BLaER1 treated with 17β-estradiol and CSF1 and Interleukin-3, amounts not matched to agents 10 nM and 100 nM (cell line): Measurements from ENCODE around the gene NUAK1.

Experiments
- H3K27ac ChIP-seq, 11 experiments: shearing (Covaris generic); formaldehyde crosslinking; 2 replicates each; pipeline ENCODE4 v1.8.1; 2022
- H3K27me3 ChIP-seq, 11 experiments: shearing (Covaris generic); formaldehyde crosslinking; 2 replicates each; pipeline ENCODE4 v1.8.1; 2022
- H3K36me3 ChIP-seq, 11 experiments: shearing (Covaris generic); formaldehyde crosslinking; 2 replicates each; pipeline ENCODE4 v1.8.1; 2022
- H3K4me1 ChIP-seq, 10 experiments: shearing (Covaris generic); formaldehyde crosslinking; 2 replicates each; pipeline ENCODE4 v1.8.1; 2022
- H3K4me2 ChIP-seq, 11 experiments: shearing (Covaris generic); formaldehyde crosslinking; 2 replicates each; pipeline ENCODE4 v1.8.1; 2022
- H3K4me3 ChIP-seq, 10 experiments: shearing (Covaris generic); formaldehyde crosslinking; 2 replicates each; pipeline ENCODE4 v1.8.1; 2022
- H3K9ac ChIP-seq, 11 experiments: shearing (Covaris generic); formaldehyde crosslinking; 2 replicates each; pipeline ENCODE4 v1.8.1; 2022
- H3K9me3 ChIP-seq, 11 experiments: shearing (Covaris generic); formaldehyde crosslinking; replicated peaks in 1 of 11; 2 replicates each; pipeline ENCODE4 v1.8.1; 2022
- H4K20me1 ChIP-seq, 11 experiments: shearing (Covaris generic); formaldehyde crosslinking; 2 replicates each; pipeline ENCODE4 v1.8.1; 2022
- Cebpa-rat ChIP-seq, 11 experiments: shearing (Covaris generic); IDR thresholded peaks; 2 replicates each; pipeline ENCODE4 v1.8.1; 2022

NUAK1 gene

GRCh38 chr12:106127338-106128126, 11.2 kb downstream of the NUAK1 start:
- no peaks in the 10 kb centered on the region for H3K36me3 ChIP-seq
- peaks cover 0 to 4% (median 0%) of the 10 kb centered on the region in 10 experiments; a peak in 1 of 20 replicates for H3K4me1 ChIP-seq
- H3K9ac ChIP-seq = no peak overlapping the region
- H3K27me3 ChIP-seq = no peaks in the 10 kb centered on the region
- H4K20me1 ChIP-seq = no peaks in the 10 kb centered on the region
- H3K9me3 ChIP-seq = no peaks in the 10 kb centered on the region
- no peak overlapping the region for H3K4me2 ChIP-seq
- H3K4me3 ChIP-seq = no peak overlapping the region
- no peak for TF ChIP-seq Cebpa-rat (IDR thresholded peaks at IDR 0.05)
- no peak overlapping the region for H3K27ac ChIP-seq

GRCh38 chr12:106126441-106127337, 12.1 kb downstream of the NUAK1 start:
- no peaks in the 10 kb centered on the region for H3K27me3 ChIP-seq
- peaks cover 0 to 4% (median 0%) of the 10 kb centered on the region in 10 experiments; a peak in 1 of 20 replicates for H3K4me1 ChIP-seq
- H3K4me3 ChIP-seq = no peak overlapping the region
- H3K4me2 ChIP-seq = no peak overlapping the region
- H3K36me3 ChIP-seq = no peaks in the 10 kb centered on the region
- no peak for TF ChIP-seq Cebpa-rat (IDR thresholded peaks at IDR 0.05)
- H4K20me1 ChIP-seq = no peaks in the 10 kb centered on the region
- no peaks in the 10 kb centered on the region for H3K9me3 ChIP-seq
- H3K27ac ChIP-seq = no peak overlapping the region
- no peak overlapping the region for H3K9ac ChIP-seq

- no peak for TF ChIP-seq Cebpa-rat (IDR thresholded peaks at IDR 0.05)
- Histone ChIP-seq H3K9ac (no peak overlapping the region), H3K9me3 (no peaks in the 10 kb centered on the region), H3K36me3 (no peaks in the 10 kb centered on the region), H3K4me1 (peaks cover 0 to 4% (median 0%) of the 10 kb centered on the region in 10 experiments; a peak in 1 of 20 replicates), H3K27ac (no peak overlapping the region), H4K20me1 (no peaks in the 10 kb centered on the region), H3K4me2 (no peak overlapping the region), H3K27me3 (no peaks in the 10 kb centered on the region), H3K4me3 (no peak overlapping the region)
Measured at GRCh38 chr12:106125351-106126095, 13.2 kb downstream of the NUAK1 start.

GRCh38 chr12:106123551-106124081, 15.1 kb downstream of the NUAK1 start:
- Histone ChIP-seq H3K4me2 (no peak overlapping the region), H3K9ac (no peak overlapping the region), H3K9me3 (no peaks in the 10 kb centered on the region), H3K4me3 (no peak overlapping the region), H3K27ac (no peak overlapping the region), H4K20me1 (no peaks in the 10 kb centered on the region; a peak in 1 of 22 replicates), H3K36me3 (no peaks in the 10 kb centered on the region), H3K27me3 (no peaks in the 10 kb centered on the region), H3K4me1 (peaks cover 0 to 4% (median 0%) of the 10 kb centered on the region in 10 experiments; a peak in 1 of 20 replicates)
- TF ChIP-seq Cebpa-rat (IDR thresholded peaks at IDR 0.05) = no peak

- Histone ChIP-seq H3K4me1 (peaks cover 0 to 2% (median 0%) of the 10 kb centered on the region in 10 experiments; a peak in 1 of 20 replicates), H3K27ac (no peak overlapping the region), H3K4me2 (no peak overlapping the region), H3K4me3 (no peak overlapping the region), H3K9me3 (no peaks in the 10 kb centered on the region), H3K27me3 (no peaks in the 10 kb centered on the region), H3K36me3 (no peaks in the 10 kb centered on the region), H3K9ac (no peak overlapping the region), H4K20me1 (no peaks in the 10 kb centered on the region; a peak in 1 of 22 replicates)
- TF ChIP-seq Cebpa-rat (IDR thresholded peaks at IDR 0.05) = no peak
Measured at GRCh38 chr12:106123110-106123509, 15.6 kb downstream of the NUAK1 start.

- H3K27ac ChIP-seq = no peak overlapping the region
- H3K4me3 ChIP-seq = no peak overlapping the region
- no peak overlapping the region for H3K4me2 ChIP-seq
- H3K27me3 ChIP-seq = no peaks in the 10 kb centered on the region
- no peaks in the 10 kb centered on the region for H3K4me1 ChIP-seq
- no peaks in the 10 kb centered on the region for H3K9me3 ChIP-seq
- no peaks in the 10 kb centered on the region; a peak in 1 of 22 replicates for H4K20me1 ChIP-seq
- H3K36me3 ChIP-seq = no peaks in the 10 kb centered on the region
- TF ChIP-seq Cebpa-rat (IDR thresholded peaks at IDR 0.05) = no peak
- H3K9ac ChIP-seq = no peak overlapping the region
Measured at GRCh38 chr12:106122004-106122403, 16.8 kb downstream of the NUAK1 start.

- TF ChIP-seq Cebpa-rat (IDR thresholded peaks at IDR 0.05) = no peak
- Histone ChIP-seq H3K27ac (no peak overlapping the region), H3K27me3 (no peaks in the 10 kb centered on the region), H3K4me2 (no peak overlapping the region), H3K9ac (no peak overlapping the region), H3K9me3 (no peaks in the 10 kb centered on the region), H3K36me3 (no peaks in the 10 kb centered on the region), H3K4me1 (peaks cover 0 to under 1% (median 0%) of the 10 kb centered on the region in 10 experiments; a peak in 1 of 20 replicates), H4K20me1 (no peaks in the 10 kb centered on the region; a peak in 1 of 22 replicates), H3K4me3 (no peak overlapping the region)
Measured at GRCh38 chr12:106120519-106121105, 18.1 kb downstream of the NUAK1 start.

- H3K27me3 ChIP-seq = no peaks in the 10 kb centered on the region
- H3K4me3 ChIP-seq = no peak overlapping the region
- no peak overlapping the region for H3K27ac ChIP-seq
- no peaks in the 10 kb centered on the region for H3K9me3 ChIP-seq
- no peaks in the 10 kb centered on the region for H3K36me3 ChIP-seq
- no peak overlapping the region for H3K4me2 ChIP-seq
- H3K9ac ChIP-seq = no peak overlapping the region
- no peak for TF ChIP-seq Cebpa-rat (IDR thresholded peaks at IDR 0.05)
- H4K20me1 ChIP-seq = no peaks in the 10 kb centered on the region; a peak in 1 of 22 replicates
- peaks cover 0 to 12% (median 0%) of the 10 kb centered on the region in 10 experiments; a peak in 8 of 20 replicates for H3K4me1 ChIP-seq
Measured at GRCh38 chr12:106119301-106119700, 19.5 kb downstream of the NUAK1 start.
